NCI-H1694 (cell line): Measurements from ENCODE around the gene NKIRAS1.
"Not testable (repeated sequence)": the region's sequence is repeated elsewhere in the genome, so short reads cannot be mapped to it uniquely, and the experiment has no call there.

Experiments
- DNase-seq: peaks from one replicate; lab custom pipeline; 2025; lab: John Stamatoyannopoulos, UW

The NKIRAS1 gene

DNA sequence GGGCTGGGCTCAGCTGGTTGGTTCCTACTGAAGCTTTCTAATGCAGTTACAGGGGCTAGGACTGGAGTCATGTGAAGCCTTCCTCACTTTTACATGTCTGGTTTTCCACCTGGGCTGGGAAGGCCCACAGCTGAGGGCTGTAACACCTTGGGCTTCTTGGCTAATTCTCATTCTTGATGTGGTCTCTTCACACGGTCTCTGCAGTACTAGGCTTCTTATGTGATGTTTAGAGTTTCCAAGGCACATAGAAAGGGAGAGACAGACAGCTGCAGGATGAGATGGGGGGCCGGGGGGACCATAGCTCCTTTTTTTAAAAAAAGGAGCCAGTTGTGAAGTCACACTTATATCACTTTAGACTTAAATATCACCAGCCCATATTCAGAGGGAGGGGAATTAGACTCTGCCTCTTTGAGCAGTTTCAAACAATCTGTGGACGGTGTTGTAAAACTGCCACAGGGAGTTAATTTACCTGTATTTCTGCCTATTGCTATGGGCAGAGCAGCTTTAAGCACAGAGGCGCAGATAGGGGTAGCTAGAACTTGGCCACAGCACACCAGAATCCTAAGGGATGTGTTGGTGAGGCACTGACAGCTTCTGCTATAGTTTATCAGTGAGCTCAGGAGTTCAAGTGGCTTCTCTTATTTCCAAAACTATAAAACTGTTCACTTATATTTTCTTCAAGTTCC, 46.7 kb downstream of the NKIRAS1 start:
- no peak for DNase-seq

DNA sequence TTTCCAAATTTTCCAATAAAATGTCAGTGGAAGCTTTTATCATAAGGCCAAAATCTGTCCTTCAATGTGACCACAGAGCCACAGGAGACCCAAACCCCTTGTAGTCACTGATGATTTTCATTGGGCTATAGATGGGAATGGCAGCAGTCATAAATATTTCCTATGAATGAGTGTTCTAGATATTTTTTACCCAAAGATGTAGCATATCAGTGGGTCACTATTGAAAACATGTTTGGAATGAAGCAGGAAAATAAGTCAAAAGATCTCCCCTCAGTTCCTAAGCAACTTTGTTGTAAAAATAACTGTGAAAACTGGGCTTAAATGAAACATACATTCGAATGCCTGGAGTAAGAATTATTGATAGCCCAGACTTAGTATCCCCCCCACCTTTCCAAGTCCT, 49.0 kb downstream of the NKIRAS1 start:
- no peak for DNase-seq

DNA sequence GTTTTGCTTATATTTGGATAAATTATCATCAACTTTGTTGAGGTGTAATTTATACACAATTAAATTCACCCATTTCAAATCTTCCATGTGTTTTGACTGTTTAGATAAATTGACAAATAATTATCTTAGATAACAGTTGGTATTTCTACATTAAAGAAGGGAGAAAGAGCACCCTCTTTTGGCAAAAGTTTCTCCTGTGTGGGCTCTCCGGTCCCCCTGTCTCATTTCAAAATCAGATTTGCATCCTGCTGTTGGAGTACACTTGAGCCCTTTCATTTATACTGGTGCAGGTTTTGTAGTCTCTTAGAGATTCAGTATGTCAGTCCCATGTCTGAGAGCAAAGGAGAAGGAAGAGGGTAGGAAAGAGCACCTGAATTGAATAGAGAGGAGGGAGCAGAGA, 49.4 kb downstream of the NKIRAS1 start:
- DNase-seq, result no peak

DNA sequence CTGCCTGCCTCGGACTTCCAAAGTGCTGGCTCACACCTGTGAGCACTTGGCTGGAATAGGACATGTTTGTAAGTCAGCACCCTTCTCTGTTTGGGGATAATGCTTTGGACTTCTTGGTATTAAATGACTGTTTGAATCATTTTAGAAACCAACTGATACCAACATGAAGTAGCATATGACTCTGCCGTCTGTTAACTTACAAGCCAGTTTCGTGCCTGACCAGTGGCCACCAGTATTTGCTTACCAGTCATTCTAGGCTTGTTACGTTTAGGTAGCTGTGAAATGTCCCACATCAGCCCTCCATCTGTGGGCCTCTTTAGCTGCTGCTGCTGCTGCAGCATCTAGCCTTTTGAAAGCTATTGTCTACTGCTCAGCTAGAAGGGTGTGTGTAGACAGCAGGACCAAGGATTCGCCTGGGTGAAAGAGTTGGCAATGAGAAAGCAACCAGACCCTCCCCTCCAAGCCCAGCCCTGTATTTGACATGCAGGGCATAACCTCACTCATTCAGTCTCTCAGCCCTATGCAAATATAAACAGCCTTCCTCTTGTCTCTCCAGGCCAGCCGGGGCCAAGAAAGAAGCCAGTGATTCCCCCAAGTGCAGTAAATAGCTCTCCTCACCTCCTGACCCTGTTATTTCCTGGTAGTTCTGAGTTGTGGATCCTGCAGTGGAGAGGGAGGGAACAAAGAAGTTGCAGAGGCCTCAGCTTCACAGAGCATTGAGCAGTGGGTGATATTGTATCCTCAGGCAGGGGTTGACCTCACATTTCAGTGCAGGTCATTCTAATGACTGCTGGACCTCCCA, 51.0 kb downstream of the NKIRAS1 start:
- DNase-seq, result no peak

GRCh38 chr3:23864931-23865330, 51.9 kb downstream of the NKIRAS1 start:
- DNase-seq, result no peak

- no peak for DNase-seq
Measured at GRCh38 chr3:23863060-23863459, 53.7 kb downstream of the NKIRAS1 start.

DNA sequence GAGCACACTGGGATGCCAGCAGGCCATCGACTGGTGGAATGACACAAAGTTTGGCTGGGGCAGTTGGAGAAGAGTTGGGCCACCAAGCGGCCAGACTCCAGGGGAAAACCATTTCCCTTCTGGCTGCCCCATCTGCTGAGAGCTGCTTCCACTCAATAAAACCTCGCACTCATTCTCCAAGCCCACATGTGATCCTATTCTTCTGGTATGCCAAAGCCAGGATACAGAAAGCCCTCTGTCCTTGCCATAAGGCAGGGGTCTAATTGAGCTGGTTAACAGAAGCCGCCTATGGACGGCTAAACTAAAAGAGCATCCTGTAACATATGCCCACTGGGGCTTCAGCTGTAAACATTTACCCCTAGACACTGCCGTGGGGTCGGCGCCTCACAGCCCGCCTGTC, 55.1 kb downstream of the NKIRAS1 start:
- DNase-seq, result no peak

DNA sequence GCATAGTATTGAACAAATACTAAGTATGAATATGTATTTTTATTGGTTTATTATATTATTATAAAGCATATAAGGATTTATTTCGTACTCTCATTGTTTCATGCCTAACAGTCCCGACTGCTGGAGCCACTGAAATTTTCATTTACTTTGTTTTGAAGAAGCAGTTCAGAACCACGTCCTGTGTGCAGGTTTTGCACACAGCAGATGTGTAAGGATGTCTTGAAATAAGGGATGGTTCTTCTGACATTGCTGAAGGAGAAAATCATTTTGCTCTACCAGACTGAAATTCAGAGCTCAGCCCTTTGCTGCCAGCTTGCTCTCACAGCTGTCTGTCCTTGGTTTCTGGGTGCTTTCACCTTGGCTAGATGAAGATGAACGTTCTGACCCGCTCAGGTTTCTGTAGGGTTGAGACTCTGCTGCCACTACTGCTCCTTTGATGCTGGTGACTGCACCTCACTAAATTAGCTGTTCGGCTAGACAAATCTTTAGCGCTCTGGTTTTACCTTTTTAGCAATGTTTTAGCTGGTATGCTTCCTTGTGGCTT, 56.9 kb downstream of the NKIRAS1 start:
- no peak for DNase-seq

GRCh38 chr3:23859012-23859743, 57.6 kb downstream of the NKIRAS1 start:
- DNase-seq, result no peak

GRCh38 chr3:23856286-23856685, 60.5 kb downstream of the NKIRAS1 start:
- DNase-seq, result no peak

DNA sequence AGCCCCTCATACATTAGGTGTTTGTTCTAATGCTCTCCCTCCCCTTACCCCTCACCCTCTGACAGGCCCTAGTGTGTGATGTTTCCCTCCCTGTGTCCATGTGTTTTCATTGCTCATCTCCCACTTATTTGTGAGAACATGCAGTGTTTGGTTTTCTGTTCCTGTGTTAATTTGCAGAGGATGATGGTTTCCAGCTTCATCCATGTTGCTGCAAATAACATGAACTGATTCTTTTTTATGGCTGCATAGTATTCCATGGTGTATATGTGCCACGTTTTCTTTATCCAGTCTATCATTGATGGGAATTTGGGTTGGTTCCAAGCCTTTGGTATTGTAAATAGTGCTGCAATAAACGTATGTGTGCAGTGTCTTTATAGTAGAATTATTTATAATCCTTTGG, 67.3 kb downstream of the NKIRAS1 start:
- not testable (repeated sequence) for DNase-seq

- DNase-seq, result no peak
Measured at GRCh38 chr3:23845326-23846216, 71.2 kb downstream of the NKIRAS1 start.

GRCh38 chr3:23843869-23844268, 72.9 kb downstream of the NKIRAS1 start:
- DNase-seq, result no peak
